SK-MEL-5 (cell line): ENCODE results near the gene GPX1. TPM values are rescaled to one million over a fixed set of nuclear protein-coding genes. Genes with fewer than 3 reads are reported as not detected.
A peak's percentile ranks its signal among the peaks of the same experiment; 100 is the strongest.
"Not testable (repeated sequence)": the region's sequence is repeated elsewhere in the genome, so short reads cannot be mapped to it uniquely, and the experiment has no call there.

ENCODE experiments used
- DNase-seq: peaks from one replicate; pipeline ENCODE4 v3.0.0-alpha.2; 2016; ENCODE audit warnings: low read depth, low spot score
- in situ Hi-C: cut with HindIII; loops from 2 replicates; pipeline ENCODE4 v1.10.0; 2016; ENCODE audit warnings: low sequenced_read_pairs, high pct_unique_total_duplicates, low pct_unique_long_range_greater_than_20kb
- total RNA-seq: library from RNA; depleted of rRNA; stranded (reverse); fragments of >200 nt; shearing (Covaris generic); gene quantifications from 2 replicates; pipeline ENCODE4 v1.2.3, GENCODE V29; 2014

GPX1 gene
- total RNA-seq, 1 experiment from 2014 or later: 29.0 TPM

- in situ Hi-C loops: no loop called here
- no peak for DNase-seq
These were observed 12.6 kb upstream of the GPX1 start for GRCh38 chr3:49370585-49371290.

DNA sequence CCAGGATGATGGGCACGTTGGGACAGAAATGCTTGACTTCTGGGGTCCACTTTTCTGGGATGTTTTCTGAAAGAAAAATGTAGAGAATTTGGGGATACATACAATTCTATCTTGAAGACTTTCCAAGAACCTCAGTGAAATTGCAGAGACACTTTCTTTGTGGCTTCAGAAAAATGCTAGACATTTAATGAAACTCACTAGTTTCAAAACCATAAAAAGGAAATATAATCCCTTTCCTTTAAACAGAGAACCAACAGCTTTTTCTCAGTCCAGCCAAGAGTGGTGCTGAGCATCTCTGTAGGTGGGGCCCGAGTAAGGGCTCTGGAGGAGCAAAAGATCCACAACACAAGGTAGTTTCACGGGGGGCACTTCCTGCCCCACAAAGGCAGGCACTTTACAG, 4.4 kb upstream of the GPX1 start:
- no peak for DNase-seq
- in situ Hi-C loops: no loop called here

- in situ Hi-C loops: no loop called here
- DNase-seq: no peak
These were observed 1.5 kb upstream of the GPX1 start for GRCh38 chr3:49359623-49360022.

DNA sequence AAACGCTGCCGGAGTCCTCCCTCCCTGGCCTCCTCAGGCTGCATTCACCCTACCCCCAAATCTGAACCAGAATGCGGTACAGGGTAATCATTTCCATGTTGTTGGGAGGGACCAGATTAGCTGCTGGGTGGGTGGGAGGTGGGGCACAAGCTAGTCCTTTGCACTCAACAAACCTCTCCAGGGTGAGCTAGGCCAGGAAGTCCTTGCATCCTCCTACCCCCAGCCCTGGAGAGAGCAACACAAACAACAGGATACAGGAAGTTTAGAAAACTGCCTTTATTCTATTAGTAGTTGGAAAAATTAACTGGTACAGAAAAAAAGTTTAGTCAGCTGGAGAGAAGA, 702 bp upstream of the GPX1 start:
- in situ Hi-C loops: no loop called here
- no peak for DNase-seq

DNA sequence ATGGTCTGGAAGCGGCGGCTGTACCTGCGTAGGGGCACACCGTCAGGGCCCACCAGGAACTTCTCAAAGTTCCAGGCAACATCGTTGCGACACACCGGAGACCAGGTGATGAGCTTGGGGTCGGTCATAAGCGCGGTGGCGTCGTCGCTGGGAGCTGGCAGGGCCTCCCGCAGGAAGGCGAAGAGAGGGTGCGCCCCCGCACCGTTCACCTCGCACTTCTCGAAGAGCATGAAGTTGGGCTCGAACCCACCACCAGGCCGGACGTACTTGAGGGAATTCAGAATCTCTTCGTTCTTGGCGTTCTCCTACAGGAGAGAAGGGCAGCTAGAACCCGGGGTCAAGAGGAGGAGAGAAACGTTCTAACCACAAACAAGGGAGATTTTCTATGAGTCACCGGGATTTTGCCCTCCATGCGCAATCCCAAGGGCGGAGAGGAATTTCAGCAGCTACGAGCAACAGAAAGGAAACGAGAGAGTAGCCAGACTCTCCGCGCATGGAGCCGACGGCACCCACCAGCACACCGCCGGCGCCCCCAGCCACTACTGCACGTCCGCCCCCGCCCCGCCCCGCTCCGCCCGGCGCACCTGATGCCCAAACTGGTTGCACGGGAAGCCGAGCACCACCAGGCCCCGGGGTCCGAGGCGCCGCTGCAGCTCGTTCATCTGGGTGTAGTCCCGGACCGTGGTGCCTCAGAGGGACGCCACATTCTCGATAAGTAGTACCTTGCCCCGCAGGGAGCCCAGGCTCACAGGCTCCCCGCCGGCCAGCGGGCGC, 523 bp downstream of the GPX1 start:
- in situ Hi-C loops, DNase-seq: not testable (repeated sequence)

DNA sequence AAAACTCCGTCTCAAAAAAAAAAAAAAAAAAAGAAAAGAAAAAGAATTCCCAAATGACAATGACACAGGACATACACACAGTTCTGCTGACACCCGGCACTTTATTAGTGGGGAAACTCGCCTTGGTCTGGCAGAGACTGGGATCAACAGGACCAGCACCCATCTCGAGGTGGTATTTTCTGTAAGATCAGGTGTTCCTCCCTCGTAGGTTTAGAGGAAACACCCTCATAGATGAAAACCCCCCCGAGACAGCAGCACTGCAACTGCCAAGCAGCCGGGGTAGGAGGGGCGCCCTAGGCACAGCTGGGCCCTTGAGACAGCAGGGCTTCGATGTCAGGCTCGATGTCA, 1.1 kb downstream of the GPX1 start:
- in situ Hi-C loops: not testable (repeated sequence)

DNA sequence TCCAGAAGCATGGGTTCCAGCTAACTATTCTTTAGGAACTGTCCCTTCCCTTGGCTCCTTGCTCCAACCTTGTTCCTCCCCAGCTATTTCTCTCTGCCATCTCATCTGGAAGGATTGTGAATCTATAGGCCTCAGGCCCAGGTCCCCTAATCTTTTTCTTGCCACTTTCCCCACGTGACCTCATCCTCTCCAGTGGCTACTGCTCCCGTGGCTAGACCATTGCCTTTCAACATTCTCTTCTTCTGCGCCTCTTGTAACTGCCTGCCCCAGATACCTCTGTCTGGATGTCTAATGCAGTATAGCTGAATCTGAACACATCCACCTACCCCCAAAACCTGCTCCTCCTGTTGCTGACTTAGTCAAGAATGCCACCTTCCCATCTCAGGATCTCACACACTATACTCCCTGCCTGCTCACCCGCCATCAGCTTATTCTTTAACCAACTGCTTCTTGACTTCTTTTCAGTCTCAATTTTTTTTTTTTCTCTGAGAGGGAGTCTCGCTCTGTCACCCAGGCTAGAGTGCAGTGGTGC, 5.2 kb downstream of the GPX1 start:
- no peak for DNase-seq
- in situ Hi-C loops: no loop called here

More for the DNA sequence above, 1.1 kb downstream of the GPX1 start:
- not testable (repeated sequence) for DNase-seq

DNA sequence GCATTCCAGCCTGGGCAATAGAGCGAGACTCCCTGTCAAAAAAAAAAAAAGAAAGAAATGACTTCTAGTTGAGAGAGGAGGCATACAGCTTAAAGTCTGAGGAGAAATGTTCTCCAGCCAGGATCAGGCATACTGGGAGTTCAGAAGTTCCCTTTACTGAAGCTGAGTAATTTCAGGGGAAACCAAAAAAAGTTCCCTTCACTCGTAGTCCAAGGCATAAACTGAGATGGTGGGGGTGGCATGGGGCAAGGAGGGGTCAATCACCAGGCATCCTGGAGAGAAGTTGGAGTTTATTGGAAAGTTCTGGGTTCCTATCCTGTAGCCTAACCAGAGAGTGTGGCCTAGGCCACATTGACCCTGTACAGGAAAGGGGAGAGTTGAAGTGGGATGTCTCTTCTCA, 5.9 kb downstream of the GPX1 start:
- DNase-seq: no peak
- in situ Hi-C loops: no loop called here

GRCh38 chr3:49351521-49352011, 6.6 kb downstream of the GPX1 start:
- in situ Hi-C loops: no loop called here
- no peak for DNase-seq

GRCh38 chr3:49349348-49350114, 8.6 kb downstream of the GPX1 start:
- no peak for DNase-seq
- in situ Hi-C loops: no loop called here

- in situ Hi-C loops, DNase-seq: not testable (repeated sequence)
These were observed 9.8 kb downstream of the GPX1 start for GRCh38 chr3:49348361-49348760.

- DNase-seq: no peak
- in situ Hi-C loops: no loop called here
These were observed 11.3 kb downstream of the GPX1 start for GRCh38 chr3:49346797-49347251.

GRCh38 chr3:49343163-49343562, 15.0 kb downstream of the GPX1 start:
- in situ Hi-C loops: no loop called here

DNA sequence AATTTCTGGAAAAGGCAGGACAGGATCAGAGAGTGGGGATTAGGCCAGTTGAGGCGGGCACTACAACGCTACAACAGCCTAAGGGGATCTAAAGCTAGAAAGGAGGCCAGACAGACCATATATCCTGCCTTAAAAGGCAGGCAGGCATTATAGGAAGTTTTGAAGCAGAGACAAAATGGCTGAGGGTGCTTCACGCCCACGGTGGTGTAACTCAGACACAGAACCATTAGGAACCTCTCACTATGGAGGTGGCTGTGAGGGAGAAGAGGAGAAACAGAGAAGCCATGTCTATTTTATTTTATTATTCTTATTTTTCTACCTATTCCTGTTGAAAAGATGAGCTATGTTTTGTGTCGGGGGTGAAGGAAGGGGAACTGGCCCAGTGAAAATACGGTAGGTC, 16.2 kb downstream of the GPX1 start:
- in situ Hi-C loops: no loop called here
- no peak for DNase-seq

More at GRCh38 chr3:49343163-49343562, 15.0 kb downstream of the GPX1 start:
- DNase-seq: no peak

GRCh38 chr3:49339941-49340800, 18.0 kb downstream of the GPX1 start, which contains the start of gene USP4:
Gene USP4 (minus strand): TSS chr3:49340053. CDS start chr3:49340024, 29 bp downstream.
- DNase-seq: peak; percentile 83
- in situ Hi-C loops: no loop called here

DNA sequence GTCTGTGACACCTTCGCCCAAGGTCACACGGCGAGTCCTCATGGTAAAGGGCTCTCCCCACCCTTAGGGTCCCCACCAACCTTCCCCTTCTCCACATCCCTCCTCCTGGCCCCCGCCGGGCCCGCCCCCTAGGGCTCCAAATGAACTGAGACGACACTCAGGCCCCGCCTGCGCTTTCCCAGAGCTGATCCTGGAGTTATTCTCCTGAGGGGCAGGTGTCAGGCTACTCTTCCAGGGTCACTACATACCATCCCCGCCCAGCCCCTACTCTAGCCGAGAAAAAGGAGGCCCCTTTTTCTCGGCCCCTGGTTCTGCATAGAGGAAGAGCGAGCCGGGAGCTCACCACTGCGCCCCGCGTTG, 18.6 kb downstream of the GPX1 start:
- in situ Hi-C loops: no loop called here
- DNase-seq: no peak

- in situ Hi-C loops: no loop called here
- DNase-seq: no peak
These were observed 24.1 kb downstream of the GPX1 start for GRCh38 chr3:49333916-49334633.
